HG03196 (cell line): Measurements from ENCODE around the gene DBH.
"Not testable (repeated sequence)": the region's sequence is repeated elsewhere in the genome, so short reads cannot be mapped to it uniquely, and the experiment has no call there.

Experiments used
- ATAC-seq: cut with Tn5 transposase; IDR thresholded peaks from one replicate; pipeline ENCODE4 v1.9.1; 2021; ENCODE audit not compliant: unreplicated experiment

The DBH gene

GRCh38 chr9:133621725-133622267 is 14.4 kb upstream of the DBH start:
- no peak for ATAC-seq

- no peak for ATAC-seq
Observed at GRCh38 chr9:133622555-133622954, 13.6 kb upstream of the DBH start.

GRCh38 chr9:133626008-133626407 is 10.2 kb upstream of the DBH start:
- not testable (repeated sequence) for ATAC-seq

- ATAC-seq, result no peak
Observed at GRCh38 chr9:133627341-133627740, 8.8 kb upstream of the DBH start.

- no peak for ATAC-seq
Observed at GRCh38 chr9:133628766-133629165, 7.4 kb upstream of the DBH start.

- ATAC-seq, result no peak
Observed at GRCh38 chr9:133629221-133630110, 6.7 kb upstream of the DBH start.

GRCh38 chr9:133631111-133631510 is 5.1 kb upstream of the DBH start:
- ATAC-seq, result no peak

- ATAC-seq, result no peak
Observed at GRCh38 chr9:133632806-133633680, 3.1 kb upstream of the DBH start.

- ATAC-seq, result no peak
Observed at GRCh38 chr9:133633681-133634080, 2.5 kb upstream of the DBH start.

GRCh38 chr9:133634081-133634691 is 2.0 kb upstream of the DBH start:
- ATAC-seq, result no peak

GRCh38 chr9:133635098-133635497 is 1.1 kb upstream of the DBH start:
- no peak for ATAC-seq

- no peak for ATAC-seq
Observed at GRCh38 chr9:133636902-133637301, 739 bp downstream of the DBH start.

- ATAC-seq, result no peak
Observed at GRCh38 chr9:133637451-133638055, 1.4 kb downstream of the DBH start.

- no peak for ATAC-seq
Observed at GRCh38 chr9:133638076-133638475, 1.9 kb downstream of the DBH start.

- ATAC-seq, result no peak
Observed at GRCh38 chr9:133638711-133639110, 2.5 kb downstream of the DBH start.

GRCh38 chr9:133639613-133640012 is 3.5 kb downstream of the DBH start:
- no peak for ATAC-seq

GRCh38 chr9:133640160-133640559 is 4.0 kb downstream of the DBH start:
- no peak for ATAC-seq

GRCh38 chr9:133640580-133641395 is 4.6 kb downstream of the DBH start:
- ATAC-seq, result no peak

- ATAC-seq, result no peak
Observed at GRCh38 chr9:133641396-133641655, 5.2 kb downstream of the DBH start.

- no peak for ATAC-seq
Observed at GRCh38 chr9:133641861-133642595, 5.9 kb downstream of the DBH start.
